GM12801 (cell line): Measurements from ENCODE around the gene CTIF.

Source experiments
- CTCF ChIP-seq: IDR thresholded peaks from one replicate; pipeline ENCODE4 v1.5.1; 2011; ENCODE audit warnings: control low read depth; ENCODE audit not compliant: insufficient read length; ENCODE audit errors: extremely low read depth

The CTIF gene

GRCh38 chr18:48770243-48770642, 231.4 kb downstream of the CTIF start:
- TF ChIP-seq CTCF = no peak

DNA sequence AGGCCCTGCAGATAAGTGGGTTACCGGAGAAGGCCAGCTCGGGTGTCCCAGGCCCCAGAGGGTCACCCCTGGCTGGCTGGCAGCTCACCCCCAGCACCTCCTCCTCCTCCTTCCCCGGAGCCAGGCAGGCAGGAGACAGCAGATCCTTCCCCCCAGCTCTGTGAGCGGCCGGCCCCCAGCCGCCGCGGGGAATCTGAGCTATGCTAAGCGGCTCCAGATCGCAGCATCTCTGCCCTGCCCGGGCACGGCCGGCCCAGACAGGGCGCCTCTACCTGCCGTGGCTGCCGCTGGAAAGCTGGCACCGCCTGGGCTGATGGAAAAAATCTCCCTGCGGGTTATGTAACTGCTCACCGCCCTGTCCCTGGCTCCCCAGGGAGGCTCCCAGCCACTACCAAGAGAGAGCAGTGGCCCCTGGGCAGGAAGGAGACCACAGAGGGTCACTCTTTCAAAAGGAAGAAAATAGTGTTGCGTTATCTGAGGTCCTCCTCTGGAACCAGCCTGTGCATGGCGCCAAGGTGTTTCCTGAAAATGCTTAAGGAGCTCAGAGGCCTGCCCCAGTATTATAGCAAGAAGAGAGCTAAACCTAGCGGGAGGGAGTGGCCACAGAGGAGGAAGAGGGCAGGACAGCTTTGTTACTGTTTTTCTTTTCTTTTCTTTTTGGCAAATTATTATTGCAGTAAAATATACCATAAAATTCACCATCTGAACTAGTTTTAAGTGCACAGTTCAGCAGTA, 233.0 kb downstream of the CTIF start:
- TF ChIP-seq CTCF = no peak

DNA sequence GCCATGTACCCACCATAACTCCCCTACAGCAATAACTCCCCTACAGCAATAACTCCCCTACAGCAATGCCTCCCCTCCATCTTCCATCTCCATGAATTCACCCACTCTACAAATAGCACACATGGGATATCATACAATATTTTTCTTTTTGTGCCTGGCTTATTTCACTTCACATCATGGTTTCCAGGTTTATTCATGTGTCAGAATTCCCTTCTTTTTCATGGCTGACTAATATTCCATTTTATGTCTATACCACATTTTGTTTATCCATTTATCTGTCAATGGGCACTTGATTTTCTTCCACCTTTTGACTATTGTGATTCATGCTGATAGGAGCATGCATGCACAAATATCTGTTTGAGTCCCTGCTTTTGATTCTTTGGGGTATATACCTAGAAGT, 233.6 kb downstream of the CTIF start:
- TF ChIP-seq CTCF = no peak

DNA sequence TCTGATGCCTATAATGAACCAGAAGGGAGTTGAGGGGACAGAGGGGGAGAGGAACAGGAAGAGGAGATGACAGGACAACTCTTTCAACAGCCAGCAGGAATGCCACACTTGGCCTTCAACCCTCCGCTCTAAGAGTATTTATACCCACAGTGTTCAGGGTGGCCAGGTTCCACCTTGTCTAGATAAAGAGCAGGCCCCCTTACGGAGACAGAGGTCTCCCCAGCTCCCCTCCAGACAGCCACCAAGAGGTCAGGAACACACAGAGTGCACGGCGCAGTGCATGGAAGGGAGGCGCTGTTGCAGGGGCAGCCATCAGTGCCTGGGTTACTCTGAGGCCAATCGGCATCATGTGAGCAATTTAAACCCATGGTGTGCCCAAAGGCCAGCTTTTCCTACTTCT, 235.0 kb downstream of the CTIF start:
- no peak for TF ChIP-seq CTCF

DNA sequence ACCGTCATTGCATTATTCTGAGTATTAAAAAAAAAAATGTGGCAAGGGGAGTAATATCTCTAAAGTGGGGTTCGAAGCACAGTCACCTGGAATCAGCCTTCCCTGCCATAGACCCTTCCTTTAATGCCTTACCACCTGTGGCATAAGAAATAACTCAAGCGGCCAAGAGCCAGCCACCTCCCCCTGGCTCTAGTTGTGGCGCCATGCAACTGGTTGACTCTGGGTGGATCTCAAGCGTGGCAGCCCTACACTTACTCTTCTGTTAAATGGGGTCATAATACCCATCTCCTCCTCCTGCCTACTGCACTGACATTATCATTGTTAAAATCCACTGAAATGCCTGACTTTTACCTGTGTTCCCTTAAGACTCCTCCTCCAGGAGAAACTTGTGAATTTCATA, 236.1 kb downstream of the CTIF start:
- TF ChIP-seq CTCF = no peak

- no peak for TF ChIP-seq CTCF
Measured at GRCh38 chr18:48775372-48776155, 236.7 kb downstream of the CTIF start.

- no peak for TF ChIP-seq CTCF
Measured at GRCh38 chr18:48776156-48776555, 237.3 kb downstream of the CTIF start.
